Measurements from ENCODE around the gene TBC1D2B.

GRCh38 chr15:78033864-78034263 is 43.6 kb downstream of the TBC1D2B start:
- TF ChIP-seq CTCF (IDR thresholded peaks at IDR 0.05): no peak
- TF ChIP-seq POLR2A (IDR thresholded peaks at IDR 0.05): no peak

Measured in body of pancreas (tissue), 4 donors.